22Rv1 (cell line): ENCODE measurements around the gene GABBR2.

Experiments used
- H3K27ac ChIP-seq: fragments of 450-650 bp; 2 replicates; pipeline ENCODE4 v1.5.1; 2017
- ZFX ChIP-seq: fragments of 450-650 bp; IDR thresholded peaks from 2 replicates; pipeline ENCODE4 v1.6.1; 2017; ENCODE audit warnings: antibody characterized with exemption, borderline replicate concordance
- TF ChIP-seq, protein P1 (sequence below): fragments of 450-650 bp; IDR thresholded peaks from 2 replicates; pipeline ENCODE4 v1.5.1; 2017; ENCODE audit warnings: mild to moderate bottlenecking

Gene GABBR2

DNA sequence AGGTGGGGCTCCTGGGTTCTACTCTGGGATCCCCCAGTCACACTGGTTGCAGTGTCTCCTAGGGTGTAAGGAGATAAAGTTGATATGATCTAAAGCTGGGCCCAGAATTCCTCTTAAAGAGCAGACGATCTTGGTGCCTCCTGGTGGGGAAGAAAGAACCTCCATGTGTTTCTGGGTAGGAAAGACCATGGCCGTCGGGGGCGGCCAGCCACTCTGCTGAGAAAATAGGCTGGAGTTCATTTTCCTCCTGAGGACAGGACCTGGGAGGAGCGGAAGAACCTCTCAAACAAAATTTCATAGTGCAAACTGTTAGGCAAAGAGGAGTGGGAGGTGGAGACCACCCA, 289.5 kb downstream of the GABBR2 start:
- no peak overlapping the region for H3K27ac ChIP-seq
- TF ChIP-seq ZFX: no peak
- TF ChIP-seq, protein P1, sequence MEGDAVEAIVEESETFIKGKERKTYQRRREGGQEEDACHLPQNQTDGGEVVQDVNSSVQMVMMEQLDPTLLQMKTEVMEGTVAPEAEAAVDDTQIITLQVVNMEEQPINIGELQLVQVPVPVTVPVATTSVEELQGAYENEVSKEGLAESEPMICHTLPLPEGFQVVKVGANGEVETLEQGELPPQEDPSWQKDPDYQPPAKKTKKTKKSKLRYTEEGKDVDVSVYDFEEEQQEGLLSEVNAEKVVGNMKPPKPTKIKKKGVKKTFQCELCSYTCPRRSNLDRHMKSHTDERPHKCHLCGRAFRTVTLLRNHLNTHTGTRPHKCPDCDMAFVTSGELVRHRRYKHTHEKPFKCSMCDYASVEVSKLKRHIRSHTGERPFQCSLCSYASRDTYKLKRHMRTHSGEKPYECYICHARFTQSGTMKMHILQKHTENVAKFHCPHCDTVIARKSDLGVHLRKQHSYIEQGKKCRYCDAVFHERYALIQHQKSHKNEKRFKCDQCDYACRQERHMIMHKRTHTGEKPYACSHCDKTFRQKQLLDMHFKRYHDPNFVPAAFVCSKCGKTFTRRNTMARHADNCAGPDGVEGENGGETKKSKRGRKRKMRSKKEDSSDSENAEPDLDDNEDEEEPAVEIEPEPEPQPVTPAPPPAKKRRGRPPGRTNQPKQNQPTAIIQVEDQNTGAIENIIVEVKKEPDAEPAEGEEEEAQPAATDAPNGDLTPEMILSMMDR: no peak

DNA sequence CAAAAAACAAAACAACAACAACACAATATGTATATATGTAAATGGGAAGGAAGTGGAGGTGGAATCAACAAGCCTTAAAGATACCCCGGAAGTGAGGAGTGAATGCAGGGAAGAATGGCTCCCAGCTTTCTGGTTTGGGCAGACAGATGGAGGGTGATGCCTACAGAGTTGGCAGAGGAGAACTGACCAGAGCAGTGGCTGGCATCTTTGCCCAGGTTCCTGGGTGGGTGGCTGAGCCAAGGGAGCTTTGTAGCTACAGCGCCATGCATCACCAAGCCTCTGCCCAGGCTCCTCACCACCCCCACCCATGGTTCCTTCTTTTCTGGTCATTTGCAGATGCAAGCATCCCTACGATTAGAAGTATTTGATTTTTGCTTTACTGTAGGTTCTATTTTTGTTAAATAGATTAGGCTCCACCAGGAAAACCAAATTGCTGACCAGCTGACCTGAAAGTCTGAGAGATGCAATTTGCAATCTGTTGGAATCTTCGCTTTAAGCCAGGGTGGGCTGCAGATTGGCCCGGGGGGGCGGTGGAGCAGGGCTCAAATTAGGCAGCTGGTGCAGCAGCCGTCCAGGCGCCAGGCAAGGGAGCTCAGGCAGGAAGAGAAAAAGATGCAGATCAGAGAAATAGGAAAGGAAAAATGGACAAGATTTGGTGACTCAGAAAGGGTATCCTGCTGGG, 290.0 kb downstream of the GABBR2 start:
- H3K27ac ChIP-seq: no peak overlapping the region
- no peak for TF ChIP-seq ZFX
- TF ChIP-seq, protein P1: no peak

DNA sequence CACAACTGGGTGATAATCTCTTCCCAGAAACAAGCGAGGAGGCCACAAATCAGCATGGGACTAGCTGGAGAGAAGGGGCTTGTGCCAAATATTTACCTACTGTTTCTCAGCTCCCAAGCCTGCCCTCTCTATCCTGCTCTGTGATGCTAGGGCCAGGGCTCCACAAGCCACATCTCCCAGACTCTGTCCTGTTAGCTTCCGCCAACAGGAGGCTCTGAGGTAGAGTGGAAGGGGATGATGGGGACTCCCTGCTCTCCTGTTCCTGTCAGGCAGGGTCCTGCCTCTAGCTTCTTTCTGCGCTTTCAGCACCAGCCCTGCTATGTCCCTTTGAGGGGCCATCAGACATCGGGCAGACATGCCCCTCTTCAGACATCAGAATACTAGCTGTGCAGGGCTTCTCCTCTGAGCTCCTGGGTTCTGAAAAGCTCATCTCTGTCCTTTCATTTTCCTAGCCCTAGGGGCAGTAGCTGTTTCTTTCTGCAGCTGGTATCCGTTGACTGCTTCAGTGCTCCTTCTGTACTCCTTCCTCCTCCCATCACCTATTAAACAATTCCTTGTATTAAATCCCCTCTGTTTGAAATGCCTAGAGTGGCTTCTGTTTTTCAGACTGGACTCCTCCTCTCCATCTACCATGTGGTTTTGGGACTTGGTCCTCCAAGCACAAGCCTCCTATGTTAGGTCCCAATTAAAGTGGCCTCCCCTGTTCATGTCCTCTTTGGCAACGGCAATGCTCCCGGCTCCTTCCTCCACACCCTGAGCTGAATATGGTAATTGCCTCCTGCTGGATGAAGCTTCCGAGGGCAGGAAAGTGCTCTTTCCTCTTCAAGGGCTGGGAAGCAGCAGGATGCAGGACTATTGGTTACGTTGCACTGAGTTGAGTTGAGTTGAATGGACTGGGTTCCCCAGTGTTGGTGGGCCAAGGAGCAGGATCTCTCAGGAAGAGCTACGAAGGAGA, 292.2 kb downstream of the GABBR2 start:
- no peak for TF ChIP-seq ZFX
- TF ChIP-seq, protein P1: no peak

DNA sequence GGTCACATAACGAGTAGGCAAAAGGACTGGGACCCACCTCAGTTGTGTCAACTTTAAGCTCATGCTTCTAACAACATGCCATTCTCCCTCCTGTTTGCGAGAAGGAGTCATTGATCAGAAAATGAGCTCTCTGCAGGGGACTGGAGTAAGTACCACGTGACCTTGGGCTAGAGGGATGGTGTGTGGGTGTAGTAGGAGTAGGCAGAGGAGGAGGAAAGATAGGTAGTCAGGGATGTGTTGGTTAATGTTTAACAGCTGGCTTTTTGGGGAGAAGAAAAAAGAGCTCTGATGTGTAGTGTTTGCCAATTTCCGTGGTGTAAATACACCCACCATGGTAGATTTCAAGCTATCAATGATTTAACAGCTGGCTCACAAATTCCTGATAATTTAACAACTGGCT, 293.0 kb downstream of the GABBR2 start:
- TF ChIP-seq, protein P1: no peak
- TF ChIP-seq ZFX: no peak
- H3K27ac ChIP-seq: no peak overlapping the region

More for the DNA sequence above, 292.2 kb downstream of the GABBR2 start:
- no peak overlapping the region for H3K27ac ChIP-seq

DNA sequence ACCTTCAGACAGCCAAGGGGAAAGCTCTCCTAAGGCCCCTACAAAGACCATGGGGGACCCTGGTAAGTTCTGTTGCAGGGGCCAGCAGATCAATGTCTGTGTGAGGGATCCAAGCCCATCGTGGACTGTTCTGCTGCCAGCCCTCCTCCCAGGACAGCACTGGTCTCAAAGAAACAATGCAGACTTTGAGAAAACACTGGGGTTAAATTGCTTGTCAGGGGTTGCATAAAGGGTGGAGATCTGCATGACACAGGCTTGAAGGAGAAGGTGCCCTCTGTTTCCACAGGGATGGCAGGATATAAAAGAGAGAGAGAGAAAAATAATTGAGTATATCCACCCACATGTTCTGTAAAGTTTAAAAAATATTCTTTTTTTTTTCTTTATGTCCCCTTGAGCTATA, 295.7 kb downstream of the GABBR2 start:
- TF ChIP-seq, protein P1: no peak
- no peak for TF ChIP-seq ZFX
- H3K27ac ChIP-seq: no peak overlapping the region

DNA sequence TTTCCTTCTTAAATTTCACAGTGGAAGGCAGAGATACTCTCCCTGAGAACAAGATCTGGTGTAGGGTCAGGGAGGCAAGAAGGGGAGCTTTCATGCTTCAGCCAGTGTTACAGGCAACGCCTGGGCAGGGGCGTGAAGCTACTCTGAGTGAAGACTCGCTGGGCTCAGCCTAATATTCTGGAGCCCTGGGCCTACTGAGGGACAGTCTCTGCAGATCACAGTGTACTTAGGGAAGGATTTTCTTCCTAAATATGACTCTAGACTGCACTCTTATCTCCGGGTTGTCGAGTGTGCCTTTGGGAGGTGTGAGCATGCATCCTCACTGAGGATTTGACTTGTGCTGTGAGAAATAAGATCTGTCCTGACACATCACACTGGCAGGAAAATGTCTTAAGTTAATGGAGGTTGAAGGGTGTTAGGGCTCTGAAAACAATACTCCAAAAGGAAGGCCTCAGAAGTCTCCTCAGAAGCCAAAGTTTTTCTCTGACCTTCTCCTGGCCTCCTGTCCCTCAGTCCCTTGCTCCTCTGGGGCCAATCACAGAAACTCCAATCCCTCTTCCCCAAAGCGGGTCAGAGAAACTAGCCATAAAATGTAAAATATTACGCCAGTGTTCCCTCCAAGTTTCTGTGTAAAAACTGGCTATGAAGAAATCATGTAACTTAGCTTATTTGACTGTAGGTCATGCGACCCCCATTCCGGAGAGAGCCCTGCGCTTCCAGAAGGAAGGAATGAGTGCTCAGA, 296.5 kb downstream of the GABBR2 start:
- no peak overlapping the region for H3K27ac ChIP-seq
- no peak for TF ChIP-seq ZFX
- TF ChIP-seq, protein P1: no peak
